ENCODE data around the gene LDLRAP1.
"Not testable (repeated sequence)": the region's sequence is repeated elsewhere in the genome, so short reads cannot be mapped to it uniquely, and the experiment has no call there.

Gene LDLRAP1

GRCh38 chr1:25503551-25504426, 39.6 kb upstream of the LDLRAP1 start:
- no peak for DNase-seq (ENCODE audit: low read depth, low spot score)
- peak; percentile 51 for TF ChIP-seq CTCF (IDR thresholded peaks at IDR 0.05; ENCODE audit: low read depth, low read length)
- no peak overlapping the region for H3K4me3 ChIP-seq (ENCODE audit: low read depth, low read length)
- in situ Hi-C loops (cut with HindIII; ENCODE audit: low sequenced_read_pairs) = no loop called here

- in situ Hi-C loops (cut with HindIII; ENCODE audit: low sequenced_read_pairs) = no loop called here
- TF ChIP-seq CTCF (IDR thresholded peaks at IDR 0.05; ENCODE audit: low read depth, low read length) = no peak
- no peak for DNase-seq (ENCODE audit: low read depth, low spot score)
- no peak overlapping the region for H3K4me3 ChIP-seq (ENCODE audit: low read depth, low read length)
Observed at GRCh38 chr1:25504706-25505595, 38.5 kb upstream of the LDLRAP1 start.

GRCh38 chr1:25505656-25506385, 37.6 kb upstream of the LDLRAP1 start:
- TF ChIP-seq CTCF (IDR thresholded peaks at IDR 0.05; ENCODE audit: low read depth, low read length) = no peak
- in situ Hi-C loops (cut with HindIII; ENCODE audit: low sequenced_read_pairs) = no loop called here
- no peak for DNase-seq (ENCODE audit: low read depth, low spot score)
- no peak overlapping the region for H3K4me3 ChIP-seq (ENCODE audit: low read depth, low read length)

- H3K4me3 ChIP-seq (ENCODE audit: low read depth, low read length); in situ Hi-C loops (cut with HindIII; ENCODE audit: low sequenced_read_pairs); DNase-seq (ENCODE audit: low read depth, low spot score): not testable (repeated sequence)
Observed at GRCh38 chr1:25506566-25507463, 36.6 kb upstream of the LDLRAP1 start.

GRCh38 chr1:25513666-25514065, 29.7 kb upstream of the LDLRAP1 start:
- in situ Hi-C loops (cut with HindIII; ENCODE audit: low sequenced_read_pairs) = no loop called here
- no peak for DNase-seq (ENCODE audit: low read depth, low spot score)
- no peak for TF ChIP-seq CTCF (IDR thresholded peaks at IDR 0.05; ENCODE audit: low read depth, low read length)
- H3K4me3 ChIP-seq (ENCODE audit: low read depth, low read length) = no peak overlapping the region

GRCh38 chr1:25515033-25515432, 28.4 kb upstream of the LDLRAP1 start:
- TF ChIP-seq CTCF (IDR thresholded peaks at IDR 0.05; ENCODE audit: low read depth, low read length) = no peak
- no peak overlapping the region for H3K4me3 ChIP-seq (ENCODE audit: low read depth, low read length)
- in situ Hi-C loops (cut with HindIII; ENCODE audit: low sequenced_read_pairs) = no loop called here
- no peak for DNase-seq (ENCODE audit: low read depth, low spot score)
